H9 (cell line): Measurements from ENCODE around the gene ACADL. TPM values are rescaled to one million over a fixed set of nuclear protein-coding genes. Genes with fewer than 3 reads are reported as not detected.

Experiments
- DNase-seq: peaks from one replicate; pipeline ENCODE4 v3.0.0-alpha.2; 2017
- H2AFZ ChIP-seq: one replicate; pipeline ENCODE4 v1.6.1; 2013; ENCODE audit warnings: mild to moderate bottlenecking, low read length, control low read depth, moderate library complexity
- H2AK5ac ChIP-seq: 2 replicates; pipeline ENCODE4 v1.6.1; 2013; ENCODE audit warnings: low read length, control low read depth, mixed read lengths; ENCODE audit not compliant: insufficient read length
- H2BK120ac ChIP-seq: one replicate; pipeline ENCODE4 v1.6.1; 2013; ENCODE audit warnings: low read depth, mild to moderate bottlenecking, low read length, control low read depth, inconsistent platforms; ENCODE audit not compliant: poor library complexity, severe bottlenecking
- H2BK12ac ChIP-seq: 2 replicates; pipeline ENCODE4 v1.6.1; 2013; ENCODE audit warnings: low read length, control low read depth, mixed read lengths, low read depth; ENCODE audit not compliant: insufficient read length
- H2BK15ac ChIP-seq: 2 replicates; pipeline ENCODE4 v1.6.1; 2013; ENCODE audit warnings: low read depth, low read length, control low read depth
- H2BK20ac ChIP-seq: one replicate; pipeline ENCODE4 v1.6.1; 2013; ENCODE audit warnings: low read depth, mild to moderate bottlenecking, low read length, control low read depth, inconsistent platforms; ENCODE audit not compliant: poor library complexity, severe bottlenecking
- H2BK5ac ChIP-seq: 2 replicates; pipeline ENCODE4 v1.6.1; 2013; ENCODE audit warnings: low read length, control low read depth, mixed read lengths; ENCODE audit not compliant: insufficient read length
- H3K14ac ChIP-seq: 2 replicates; pipeline ENCODE4 v1.6.1; 2013; ENCODE audit warnings: low read length, control low read depth; ENCODE audit not compliant: insufficient read depth
- H3K18ac ChIP-seq: 2 replicates; pipeline ENCODE4 v1.6.1; 2013; ENCODE audit warnings: low read depth, mild to moderate bottlenecking, mixed read lengths, low read length, control low read depth; ENCODE audit not compliant: insufficient read length
- H3K23ac ChIP-seq: 2 replicates; pipeline ENCODE4 v1.6.1; 2013; ENCODE audit warnings: low read length, control low read depth, mixed read lengths, low read depth; ENCODE audit not compliant: insufficient read length
- H3K23me2 ChIP-seq: 2 replicates; pipeline ENCODE4 v1.6.1; 2013; ENCODE audit warnings: low read depth, mild to moderate bottlenecking, mixed read lengths, low read length, control low read depth; ENCODE audit not compliant: insufficient read length, poor library complexity, severe bottlenecking
- H3K27ac ChIP-seq: 2 replicates; pipeline ENCODE4 v1.5.1; 2013; ENCODE audit warnings: low read length, control low read depth, mixed read lengths, low read depth; ENCODE audit not compliant: insufficient read length
- H3K27me3 ChIP-seq: 2 replicates; pipeline ENCODE4 v1.6.1; 2013; ENCODE audit warnings: low read length, control low read depth, inconsistent platforms; ENCODE audit not compliant: insufficient read depth
- H3K4ac ChIP-seq: 2 replicates; pipeline ENCODE4 v1.6.1; 2013; ENCODE audit warnings: low read depth, mild to moderate bottlenecking, control low read depth, inconsistent platforms, low read length, moderate library complexity
- H3K4me1 ChIP-seq: 2 replicates; pipeline ENCODE4 v1.6.1; 2013; ENCODE audit warnings: low read length, control low read depth, inconsistent platforms; ENCODE audit not compliant: insufficient read depth
- H3K4me2 ChIP-seq: 2 replicates; pipeline ENCODE4 v1.6.1; 2013; ENCODE audit warnings: low read length, control low read depth, mixed read lengths; ENCODE audit not compliant: insufficient read length, insufficient read depth
- H3K56ac ChIP-seq: 2 replicates; pipeline ENCODE4 v1.6.1; 2013; ENCODE audit warnings: low read depth, mild to moderate bottlenecking, mixed read lengths, low read length, control low read depth; ENCODE audit not compliant: insufficient read length
- H3K79me1 ChIP-seq: 2 replicates; pipeline ENCODE4 v1.6.1; 2013; ENCODE audit warnings: low read depth, mild to moderate bottlenecking, moderate library complexity, low read length, control low read depth, inconsistent platforms; ENCODE audit not compliant: insufficient read depth, poor library complexity, severe bottlenecking
- H3K79me2 ChIP-seq: 2 replicates; pipeline ENCODE4 v1.6.1; 2013; ENCODE audit warnings: low read length, control low read depth, inconsistent platforms; ENCODE audit not compliant: insufficient read depth
- H3K9ac ChIP-seq: 2 replicates; pipeline ENCODE4 v1.6.1; 2013; ENCODE audit warnings: low read length, control low read depth, mixed read lengths; ENCODE audit not compliant: insufficient read length; ENCODE audit errors: extremely low read depth
- H3K9me3 ChIP-seq: one replicate; pipeline ENCODE4 v1.6.1; 2013; ENCODE audit warnings: low read depth, low read length, inconsistent platforms; ENCODE audit not compliant: control insufficient read depth
- H3T11ph ChIP-seq: one replicate; pipeline ENCODE4 v1.6.1; 2013; ENCODE audit warnings: mild to moderate bottlenecking, low read length, control low read depth, inconsistent platforms
- H4K20me1 ChIP-seq: one replicate; pipeline ENCODE4 v1.6.1; 2013; ENCODE audit not compliant: control insufficient read depth, insufficient read length, insufficient read depth
- H4K5ac ChIP-seq: 2 replicates; pipeline ENCODE4 v1.6.1; 2013; ENCODE audit warnings: low read depth, mild to moderate bottlenecking, mixed read lengths, low read length, control low read depth; ENCODE audit not compliant: insufficient read length
- H4K8ac ChIP-seq: replicated peaks from 2 replicates; pipeline ENCODE4 v1.6.1; 2013; ENCODE audit warnings: low read length, control low read depth, mixed read lengths, low read depth; ENCODE audit not compliant: insufficient read length
- H4K91ac ChIP-seq: 2 replicates; pipeline ENCODE4 v1.6.1; 2013; ENCODE audit warnings: low read depth, mild to moderate bottlenecking, moderate library complexity, mixed read lengths, low read length, control low read depth; ENCODE audit not compliant: insufficient read length
- H3K27ac Mint-ChIP-seq, 3 experiments: 2 replicates in 2 of 3; 3 replicates in 1 of 3; pipeline ENCODE4 v1.8.0; 2020 to 2021; ENCODE audit warnings: mixed read lengths in 3 of 3, mild to moderate bottlenecking in 1 of 3, moderate library complexity in 1 of 3
- H3K27me3 Mint-ChIP-seq: 2 replicates; pipeline ENCODE4 v1.8.0; 2021; ENCODE audit warnings: low read depth, mild to moderate bottlenecking, moderate library complexity, mixed read lengths
- H3K36me3 Mint-ChIP-seq, 3 experiments: 2 replicates in 2 of 3; 3 replicates in 1 of 3; pipeline ENCODE4 v1.8.0; 2020 to 2021; ENCODE audit warnings: low read depth in 3 of 3, mixed read lengths in 3 of 3; ENCODE audit not compliant: insufficient read depth in 1 of 3
- H3K4me1 Mint-ChIP-seq, 2 experiments: 2 replicates each; pipeline ENCODE4 v1.8.0; 2020; ENCODE audit warnings: mixed read lengths in 2 of 2
- H3K4me3 Mint-ChIP-seq, 2 experiments: 2 replicates in 1 of 2; 3 replicates in 1 of 2; pipeline ENCODE4 v1.8.0; 2020 to 2021; ENCODE audit warnings: mild to moderate bottlenecking in 2 of 2, mixed read lengths in 2 of 2, moderate library complexity in 1 of 2
- H3K9me3 Mint-ChIP-seq, 2 experiments: 2 replicates in 1 of 2; 3 replicates in 1 of 2; pipeline ENCODE4 v1.8.0; 2020; ENCODE audit warnings: mild to moderate bottlenecking in 2 of 2, mixed read lengths in 2 of 2, moderate library complexity in 1 of 2
- CTCF ChIP-seq: fragments of 200-600 bp; sonication (generic); conservative IDR thresholded peaks from 3 replicates; pipeline ENCODE4 v1.8.0; 2021; ENCODE audit warnings: antibody characterized with exemption, mild to moderate bottlenecking
- WGBS: extraction: QIAGEN DNeasy Blood & Tissue Kit; methylation state at CpG from one replicate; pipeline ENCODE4 v1.1.7; 2013; ENCODE audit warnings: missing lambda C conversion rate, low lambda C conversion rate, mixed read lengths; ENCODE audit not compliant: insufficient read length; ENCODE audit errors: extremely low coverage; 5-methylcytosine and 5-hydroxymethylcytosine counted together
- total RNA-seq: library from RNA; stranded (reverse); gene quantifications from 2 replicates; pipeline ENCODE4 v1.2.1, GENCODE V29; 2021

The ACADL gene
- total RNA-seq, 1 experiment from 2014 or later: 0.26 TPM

GRCh38 chr2:210207929-210208328 lies 17.3 kb downstream of the ACADL start:
- H4K5ac ChIP-seq: no peak overlapping the region
- Mint-ChIP-seq H3K27ac (no peak overlapping the region), H3K4me3 (no peak overlapping the region), H3K27me3 (no peaks in the 10 kb centered on the region; the same call in 1 of the 2 replicates), H3K36me3 (no peaks in the 10 kb centered on the region), H3K9me3 (no peaks in the 10 kb centered on the region), H3K4me1 (no peaks in the 10 kb centered on the region)
- no CpG with 5 or more reads among the region's 1 CpG for WGBS
- H4K8ac ChIP-seq: no peak overlapping the region
- H2AK5ac ChIP-seq: no peak overlapping the region
- no peak overlapping the region for H3K9ac ChIP-seq
- no peaks in the 10 kb centered on the region for H3K79me1 ChIP-seq
- H2BK15ac ChIP-seq: no peak overlapping the region
- no peaks in the 10 kb centered on the region for H3K79me2 ChIP-seq
- no peak overlapping the region for H3K18ac ChIP-seq
- no peak overlapping the region for H3K23ac ChIP-seq
- H3K9me3 ChIP-seq: no peaks in the 10 kb centered on the region
- no peak overlapping the region for H3K4me2 ChIP-seq
- no peak for DNase-seq
- H2AFZ ChIP-seq: no peak overlapping the region
- H2BK12ac ChIP-seq: no peak overlapping the region
- no peaks in the 10 kb centered on the region for H3K23me2 ChIP-seq
- no peak overlapping the region for H3K27ac ChIP-seq
- no peak overlapping the region for H3T11ph ChIP-seq
- H4K91ac ChIP-seq: no peak overlapping the region
- no peak overlapping the region for H2BK120ac ChIP-seq
- H3K14ac ChIP-seq: no peak overlapping the region
- no peaks in the 10 kb centered on the region for H4K20me1 ChIP-seq
- no peak overlapping the region for H3K4ac ChIP-seq
- no peak overlapping the region for H2BK5ac ChIP-seq
- H2BK20ac ChIP-seq: no peak overlapping the region
- H3K27me3 ChIP-seq: no peaks in the 10 kb centered on the region
- H3K4me1 ChIP-seq: no peaks in the 10 kb centered on the region
- no peak overlapping the region for H3K56ac ChIP-seq
- no peak for TF ChIP-seq CTCF
